Ureter (tissue), 1 donor: ENCODE data around the gene PHF14. TPM values are rescaled to one million over a fixed set of nuclear protein-coding genes. Genes with fewer than 3 reads are reported as not detected.

Experiments
- DNase-seq: peaks from one replicate; pipeline ENCODE4 v3.0.0-alpha.2; 2020; ENCODE audit warnings: low spot score
- total RNA-seq: library from RNA; stranded (reverse); gene quantifications from one replicate; pipeline ENCODE4 v1.2.4, GENCODE V29; 2023
- donor health status: DM: yes; HTN: yes; CAD: no.

The PHF14 gene
- total RNA-seq, 1 donor from 2014 or later: 46.7 TPM

GRCh38 chr7:11208883-11209465, 235.3 kb downstream of the PHF14 start:
- DNase-seq: no peak

DNA sequence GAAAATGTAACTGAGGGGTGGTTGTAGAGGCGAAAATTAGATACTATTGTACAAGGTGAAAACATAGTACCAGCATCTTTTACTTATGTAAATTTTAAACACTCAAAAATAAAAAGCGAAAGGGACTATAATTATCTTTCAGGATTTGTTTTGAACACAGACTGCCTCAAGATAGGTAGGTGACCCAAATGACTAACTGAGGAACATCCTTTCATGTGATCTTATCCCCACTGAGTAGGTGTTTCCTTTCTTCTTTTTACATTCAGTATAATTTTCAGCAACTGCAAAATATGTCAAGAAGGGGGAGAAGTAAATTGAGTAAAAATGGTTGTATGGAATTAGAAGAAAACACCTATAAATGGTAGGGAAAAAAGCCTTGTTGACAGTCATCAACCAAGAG, 236.7 kb downstream of the PHF14 start:
- no peak for DNase-seq

GRCh38 chr7:11212080-11212711, 238.5 kb downstream of the PHF14 start:
- peak; percentile 62 for DNase-seq

- no peak for DNase-seq
These were observed 239.1 kb downstream of the PHF14 start for GRCh38 chr7:11212816-11213215.

- no peak for DNase-seq
These were observed 239.6 kb downstream of the PHF14 start for GRCh38 chr7:11213266-11213665.

GRCh38 chr7:11216276-11216675, 242.6 kb downstream of the PHF14 start:
- DNase-seq: no peak

GRCh38 chr7:11217848-11218565, 244.3 kb downstream of the PHF14 start:
- DNase-seq: no peak
